Stimulated activated CD8-positive, alpha-beta memory T cell treated with anti-CD3 and anti-CD28 coated beads, Interleukin-7, amount 100 ng/mL, for 4 hours (primary cell): ENCODE measurements around the gene TMEM198.

Source experiments
- DNase-seq, 2 donors: peaks; one replicate each; pipeline ENCODE4 v3.0.0-alpha.2; 2020; ENCODE audit warnings: low read depth in 2 of 2

The TMEM198 gene, protein sequence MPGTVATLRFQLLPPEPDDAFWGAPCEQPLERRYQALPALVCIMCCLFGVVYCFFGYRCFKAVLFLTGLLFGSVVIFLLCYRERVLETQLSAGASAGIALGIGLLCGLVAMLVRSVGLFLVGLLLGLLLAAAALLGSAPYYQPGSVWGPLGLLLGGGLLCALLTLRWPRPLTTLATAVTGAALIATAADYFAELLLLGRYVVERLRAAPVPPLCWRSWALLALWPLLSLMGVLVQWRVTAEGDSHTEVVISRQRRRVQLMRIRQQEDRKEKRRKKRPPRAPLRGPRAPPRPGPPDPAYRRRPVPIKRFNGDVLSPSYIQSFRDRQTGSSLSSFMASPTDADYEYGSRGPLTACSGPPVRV

DNA sequence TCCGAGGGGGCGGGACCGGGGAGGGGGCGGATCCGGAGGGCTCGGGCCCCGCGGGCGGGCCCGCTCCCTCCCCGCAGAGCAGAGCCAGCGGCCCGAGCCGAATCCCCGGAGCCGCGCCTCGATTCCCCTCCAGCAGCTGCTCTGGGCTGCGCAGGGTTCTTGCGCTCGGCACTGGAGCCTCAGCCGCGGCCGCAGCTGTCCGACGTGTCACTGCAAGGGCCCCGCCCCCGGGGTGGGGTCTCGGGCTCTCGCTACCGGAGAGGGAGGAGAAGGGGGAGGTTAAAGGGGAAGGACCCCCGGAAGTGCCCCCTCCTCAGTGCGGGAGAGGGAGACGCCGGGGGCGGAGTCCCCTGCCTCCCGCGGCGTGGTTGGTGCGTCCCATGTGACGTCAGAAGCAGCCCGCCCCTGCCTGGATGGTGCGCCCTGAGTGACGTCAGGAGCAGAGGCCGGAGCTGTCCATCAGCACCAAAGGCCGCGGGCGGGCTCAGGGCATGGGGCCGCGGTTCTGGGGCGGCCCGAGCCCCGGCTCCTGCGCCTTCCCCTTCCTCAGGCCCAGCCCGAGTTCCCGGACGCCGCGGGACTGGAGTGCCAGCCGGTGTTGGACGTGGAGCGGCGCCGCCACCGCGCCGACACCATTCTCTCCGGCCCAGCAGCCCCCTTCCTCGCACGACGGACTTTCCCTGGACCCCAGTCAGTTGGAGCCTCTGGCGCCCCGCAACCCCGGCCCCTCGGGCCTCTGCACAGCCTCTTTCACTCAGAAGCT is at the start of gene TMEM198, which contains the start of gene CHPF:
Gene TMEM198, plus strand, starts transcription at position 433 of the 763 bp plus-strand sequence. CDS start 700 bp downstream, outside the sequence.
Gene CHPF, minus strand, starts transcription at position 214 of the 763 bp plus-strand sequence. CDS start 271 bp downstream, outside the sequence.
- DNase-seq: peak; percentile 85 to 87

DNA sequence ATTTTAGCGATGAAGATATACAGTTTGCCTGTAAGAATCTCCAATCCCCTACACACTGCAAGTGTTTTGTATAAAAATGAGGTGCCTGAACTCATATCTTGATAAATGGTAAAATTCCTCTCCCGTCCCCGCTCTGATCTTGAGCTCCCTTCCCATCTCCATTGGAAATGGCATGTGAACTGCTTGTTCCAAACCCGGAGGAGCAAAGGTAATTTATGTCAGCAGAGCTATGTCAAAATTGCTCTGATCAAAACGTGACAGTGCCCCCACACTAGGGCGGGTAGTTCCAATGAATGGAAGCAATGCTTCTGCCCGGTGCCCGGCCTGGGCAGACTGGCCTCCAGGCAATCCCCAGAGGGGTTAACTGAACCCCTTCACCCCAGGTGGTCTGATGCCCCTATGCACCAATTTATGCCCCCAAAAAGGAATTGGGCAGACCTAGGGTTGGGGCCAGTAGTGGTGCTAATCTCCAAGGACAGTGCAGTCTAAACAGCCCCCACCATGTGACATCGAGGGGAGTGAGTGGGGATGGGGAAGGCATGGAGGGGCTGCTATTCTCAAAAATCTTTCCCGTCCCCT is 48.8 kb upstream of the TMEM198 start:
- no peak for DNase-seq

DNA sequence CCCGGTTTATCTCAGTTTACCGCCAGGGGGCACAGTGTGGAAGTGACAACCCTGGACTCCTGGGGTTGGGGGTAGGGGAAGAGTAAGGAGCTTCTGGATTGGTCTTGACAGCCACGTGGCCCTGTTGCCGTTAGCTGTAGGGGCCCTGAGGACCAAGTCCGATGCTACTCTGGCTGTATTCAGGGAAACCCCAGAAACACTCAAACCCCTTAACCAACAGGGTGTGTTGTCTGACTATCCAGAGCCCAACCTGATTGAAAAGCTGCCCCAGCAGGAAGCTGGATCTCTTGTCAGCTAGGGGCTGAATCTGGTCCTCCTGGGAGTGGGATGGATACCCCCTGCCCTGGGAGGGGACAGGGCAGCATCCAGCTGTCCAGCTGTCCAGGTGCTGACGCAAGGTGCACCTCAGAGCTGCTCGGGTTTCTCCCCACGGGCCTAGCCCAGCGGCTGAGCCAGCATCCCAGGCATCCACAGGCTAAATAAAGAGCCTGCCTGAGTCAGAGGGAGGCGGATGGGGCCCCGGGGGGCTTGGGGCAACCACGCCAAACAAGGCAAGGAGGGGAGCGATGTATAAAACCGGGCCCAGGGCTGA is 48.2 kb upstream of the TMEM198 start:
- DNase-seq: peak in 1 of 2 donors; percentile 16

DNA sequence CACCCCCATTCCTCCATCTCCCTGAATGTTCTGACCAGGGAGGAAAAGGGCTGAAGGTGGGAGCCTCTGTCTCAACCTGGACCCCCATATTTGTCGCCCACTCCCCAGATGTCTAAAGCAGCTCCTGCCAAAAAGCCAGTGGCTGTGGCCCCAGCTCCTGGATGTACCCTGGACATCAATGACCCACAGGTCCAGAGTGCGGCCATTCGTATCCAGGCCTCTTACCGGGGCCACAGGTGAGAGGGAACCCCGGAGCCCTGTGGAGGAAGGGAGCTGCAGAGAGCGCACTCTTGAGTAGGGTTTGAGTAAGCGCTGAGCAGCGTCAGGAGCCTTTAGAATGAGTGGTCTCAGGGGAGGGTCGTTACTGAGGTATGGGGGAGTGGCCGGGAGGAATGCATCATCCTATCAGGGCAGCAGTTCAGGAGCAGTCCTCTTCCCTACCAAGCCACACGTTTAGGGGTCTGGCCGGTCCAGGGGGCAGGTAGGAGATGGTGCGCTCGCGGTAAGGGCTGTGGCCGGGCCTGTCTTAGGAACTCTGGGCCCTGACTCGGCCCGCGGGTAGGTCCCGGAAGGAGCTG is 47.5 kb upstream of the TMEM198 start:
- no peak for DNase-seq

DNA sequence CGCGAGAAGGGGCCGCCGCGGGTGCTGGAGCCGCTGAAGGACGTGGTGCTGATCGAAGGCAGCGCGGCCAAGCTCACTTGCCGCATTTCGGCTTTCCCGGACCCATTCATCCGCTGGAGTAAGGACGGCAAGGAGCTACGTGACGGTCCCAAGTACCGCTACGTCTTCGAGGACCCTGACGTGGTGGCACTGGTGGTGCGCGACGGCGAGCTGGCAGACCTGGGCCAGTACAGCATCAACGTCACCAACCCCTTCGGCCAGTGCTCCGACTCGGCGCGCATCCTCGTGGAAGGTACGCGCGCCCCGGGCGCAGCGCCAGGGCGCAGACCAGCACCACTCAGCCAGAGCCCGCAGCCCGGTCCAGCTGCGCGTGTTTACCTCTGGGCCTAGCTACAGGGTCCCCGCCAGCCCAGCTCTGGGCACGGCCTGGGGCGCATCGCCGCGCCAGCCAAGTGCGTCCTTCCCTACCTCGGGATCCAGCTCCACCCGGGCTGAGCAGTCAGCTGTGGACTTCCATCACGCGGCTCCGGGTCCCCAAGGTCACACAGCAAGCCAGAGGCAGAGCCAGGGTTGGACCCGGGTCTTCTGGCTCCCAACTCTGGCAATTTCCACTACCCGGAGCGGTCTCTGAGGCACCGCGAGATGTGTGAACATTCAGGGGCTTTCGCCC is 46.9 kb upstream of the TMEM198 start:
- no peak for DNase-seq

DNA sequence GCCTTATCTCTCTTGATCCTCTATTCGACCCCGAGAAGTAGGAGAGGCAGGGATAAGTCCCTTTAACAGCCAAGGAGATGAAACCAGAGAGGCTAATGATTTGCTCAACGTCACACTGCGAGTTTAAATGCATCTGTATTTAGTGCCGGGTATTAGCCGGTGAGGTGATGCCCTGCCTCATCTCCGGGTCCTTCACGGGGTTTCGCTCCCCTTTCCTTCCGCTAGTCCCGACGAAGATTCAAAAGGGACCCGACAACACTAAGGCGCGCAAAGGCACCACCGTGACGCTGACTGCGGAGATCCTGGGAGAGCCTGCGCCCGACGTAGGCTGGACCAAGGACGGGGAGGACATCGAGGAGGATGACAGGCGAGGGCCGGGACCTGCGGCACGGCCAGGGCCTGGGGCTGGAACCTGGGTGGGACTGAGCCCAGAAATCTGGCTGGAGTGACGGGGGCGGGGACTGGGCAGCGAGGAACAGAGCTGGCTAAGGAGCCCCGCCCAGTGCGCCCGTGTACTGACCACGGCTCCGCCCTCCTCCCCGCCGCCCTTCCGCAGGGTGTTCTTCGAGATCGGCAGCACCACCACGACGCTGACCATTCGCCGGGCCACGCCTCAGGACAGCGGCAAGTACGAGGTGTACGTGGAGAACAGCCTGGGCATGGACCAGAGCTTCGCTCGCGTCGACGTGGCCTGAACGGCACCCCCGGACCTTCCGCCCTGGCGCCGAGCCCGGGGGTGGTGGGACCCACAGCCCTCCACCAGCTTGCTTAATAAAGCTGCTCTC is 46.1 kb upstream of the TMEM198 start:
- peak in 1 of 2 donors; percentile 25 for DNase-seq

DNA sequence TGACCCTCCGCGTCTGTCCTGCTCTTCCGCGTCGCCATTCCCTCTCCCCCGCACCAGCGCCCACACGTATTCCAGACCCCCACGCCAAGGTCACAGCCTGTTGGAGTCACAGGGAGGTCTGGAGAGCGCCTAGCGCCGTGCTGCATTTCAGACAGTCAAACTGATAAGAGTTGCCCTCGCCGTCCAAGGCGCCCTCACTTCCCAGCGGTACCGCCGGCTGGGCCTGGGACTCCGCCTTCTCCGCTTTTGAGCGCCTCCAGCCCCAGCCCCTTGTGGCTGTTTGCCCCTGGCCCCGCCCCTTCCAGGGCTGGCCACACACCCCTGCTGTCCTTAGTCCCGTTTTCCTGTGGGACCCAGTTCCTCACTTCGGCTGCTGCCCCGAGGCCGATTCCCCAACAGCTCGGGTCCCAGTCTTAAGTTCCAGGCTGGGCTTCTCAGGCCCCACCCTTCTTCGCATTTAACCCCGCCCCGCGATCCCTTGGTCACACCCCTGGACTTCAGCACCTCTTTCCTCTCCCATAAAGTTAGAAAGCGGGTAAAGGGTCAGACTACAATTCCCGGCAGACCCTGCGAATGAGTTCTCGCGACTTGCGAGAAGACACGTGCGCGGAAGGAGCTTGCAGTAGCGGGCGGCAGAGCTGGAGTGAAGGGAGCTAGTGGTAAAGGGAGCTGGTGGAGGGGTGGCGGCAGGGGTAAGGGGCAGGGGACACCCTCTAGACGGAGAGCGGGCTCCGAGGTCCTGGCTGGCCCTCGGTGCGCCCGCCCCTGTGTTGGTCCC is 45.4 kb upstream of the TMEM198 start, which contains the start of gene GMPPA:
Gene GMPPA, plus strand, starts transcription at position 612 of the 778 bp plus-strand sequence. CDS start 1,085 bp downstream, outside the sequence.
- DNase-seq: peak; percentile 85 to 89

DNA sequence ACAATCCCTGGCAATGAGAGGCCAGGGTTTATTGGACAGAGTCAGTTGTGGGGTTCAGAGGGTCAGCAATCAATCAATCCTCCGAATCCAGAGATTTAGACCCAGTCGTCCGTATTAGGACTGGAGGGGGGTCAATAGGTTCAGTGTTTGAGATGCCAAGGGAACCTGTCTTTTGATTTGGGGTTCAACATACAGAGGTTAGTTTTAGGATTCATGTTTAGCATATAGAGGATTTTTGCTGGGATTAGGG is 44.8 kb upstream of the TMEM198 start:
- no peak for DNase-seq

DNA sequence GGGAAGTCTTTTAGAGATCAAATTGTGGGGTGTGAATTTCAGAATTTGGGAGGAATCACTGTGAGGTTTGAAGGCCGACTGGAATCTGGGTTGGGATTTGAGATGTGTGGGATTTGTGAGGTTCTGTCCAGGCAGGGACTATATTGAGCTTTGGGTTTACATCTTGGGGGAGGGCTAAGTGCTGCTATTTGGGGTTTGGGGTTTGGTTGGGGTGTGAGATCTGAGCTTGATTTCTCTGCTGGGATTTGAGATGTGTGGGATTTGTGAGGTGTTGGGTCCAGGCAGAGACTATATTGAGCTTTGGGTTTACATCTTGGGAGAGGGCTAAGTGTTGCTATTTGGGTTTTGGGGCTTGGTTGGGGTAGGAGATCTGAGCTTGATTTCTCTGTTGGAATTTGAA is 44.3 kb upstream of the TMEM198 start:
- no peak for DNase-seq

DNA sequence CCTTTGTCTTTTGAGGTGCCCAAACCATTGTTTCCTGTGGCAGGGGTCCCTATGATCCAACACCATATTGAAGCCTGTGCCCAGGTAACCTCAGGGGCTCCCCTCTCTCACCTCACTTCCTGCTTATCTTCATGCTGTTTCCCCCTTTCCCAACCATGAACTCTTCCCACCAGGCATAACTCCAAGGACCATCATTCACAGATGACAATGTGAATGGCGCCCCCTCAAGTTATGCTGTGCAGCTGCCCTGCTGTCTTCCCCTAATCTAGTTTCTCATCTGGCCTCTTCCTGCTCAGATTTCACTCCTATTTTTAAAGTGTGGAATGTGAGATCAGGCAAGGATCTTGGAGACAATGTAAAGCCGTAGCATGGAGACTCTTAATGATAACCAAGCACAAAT is 43.7 kb upstream of the TMEM198 start:
- no peak for DNase-seq

DNA sequence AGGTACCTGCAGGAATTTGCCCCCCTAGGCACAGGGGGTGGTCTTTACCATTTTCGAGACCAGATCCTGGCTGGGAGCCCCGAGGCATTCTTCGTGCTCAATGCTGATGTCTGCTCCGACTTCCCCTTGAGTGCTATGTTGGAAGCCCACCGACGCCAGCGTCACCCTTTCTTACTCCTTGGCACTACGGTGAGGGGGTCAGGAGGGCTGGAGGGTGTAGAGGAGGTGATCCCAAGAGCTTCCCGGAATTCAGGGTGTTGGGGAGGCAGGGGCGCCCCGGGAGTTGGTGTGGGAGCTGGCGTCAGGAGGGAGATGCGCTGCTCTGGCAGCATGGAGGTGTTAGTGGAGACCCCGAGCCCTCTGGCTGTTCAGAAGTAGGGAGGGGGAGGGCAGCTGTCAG is 42.0 kb upstream of the TMEM198 start:
- DNase-seq: no peak

DNA sequence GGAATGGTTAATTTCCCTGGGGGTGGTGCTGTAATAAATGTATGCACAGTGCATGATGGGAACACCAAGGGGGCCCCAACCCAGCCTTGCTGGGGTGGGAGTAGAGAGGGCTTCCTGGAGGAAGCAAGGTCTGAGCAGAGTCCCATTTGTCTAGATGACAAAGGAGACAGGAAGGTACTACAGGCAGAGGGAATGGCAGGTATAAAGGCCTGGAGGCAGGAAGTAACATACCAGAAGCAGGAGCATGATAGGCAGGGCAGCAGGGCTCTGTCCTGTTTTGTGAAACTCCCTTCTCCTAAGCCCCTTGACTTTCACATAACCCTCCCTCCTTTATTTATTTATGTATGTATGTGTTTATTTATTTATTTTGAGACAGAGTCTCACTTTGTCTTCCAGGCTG is 41.2 kb upstream of the TMEM198 start:
- no peak for DNase-seq

DNA sequence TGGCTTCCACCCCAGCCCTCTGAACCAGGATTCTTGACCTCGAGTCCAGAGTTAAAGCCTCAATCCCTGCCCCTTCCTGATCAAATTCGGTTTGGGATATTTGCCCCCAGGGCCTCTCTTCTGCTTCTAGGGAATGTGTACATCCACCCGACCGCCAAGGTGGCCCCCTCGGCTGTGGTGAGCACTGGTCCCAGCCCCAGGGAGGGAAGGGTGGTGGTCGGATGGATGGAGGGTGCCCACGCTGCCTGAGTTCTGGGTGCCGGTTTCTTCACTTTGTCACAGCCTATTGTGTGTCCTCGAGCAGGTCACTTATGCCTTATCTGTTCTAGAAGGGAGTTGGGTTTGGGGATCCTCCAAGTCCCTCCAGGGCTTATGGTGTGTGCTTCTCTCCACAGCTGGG is 38.2 kb upstream of the TMEM198 start:
- DNase-seq: no peak

DNA sequence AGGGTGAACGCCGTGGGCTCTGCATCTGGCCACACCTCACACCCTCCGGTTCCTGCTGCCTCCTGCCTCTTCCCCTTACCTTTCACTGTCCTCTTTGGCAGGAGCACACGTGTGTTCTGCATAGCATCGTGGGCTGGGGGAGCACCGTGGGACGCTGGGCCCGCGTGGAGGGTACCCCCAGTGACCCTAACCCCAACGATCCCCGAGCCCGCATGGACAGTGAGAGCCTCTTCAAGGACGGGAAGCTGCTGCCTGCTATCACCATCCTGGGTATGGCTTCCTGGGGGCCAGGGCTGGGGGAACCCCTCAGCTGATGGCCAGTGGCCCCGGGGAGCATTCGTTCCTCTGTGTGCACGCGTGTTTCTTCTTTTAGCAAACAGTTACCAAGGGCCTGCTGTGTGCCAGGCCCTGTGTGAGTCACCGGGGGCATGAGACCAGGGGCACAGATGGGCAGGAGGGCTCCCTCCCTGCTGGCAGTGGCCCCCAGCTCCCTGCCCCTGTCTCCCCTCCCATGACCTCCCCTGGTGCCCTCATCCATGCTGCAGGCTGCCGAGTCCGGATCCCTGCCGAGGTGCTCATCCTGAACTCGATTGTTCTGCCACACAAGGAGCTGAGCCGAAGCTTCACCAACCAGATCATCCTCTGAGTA is 37.6 kb upstream of the TMEM198 start:
- no peak for DNase-seq

DNA sequence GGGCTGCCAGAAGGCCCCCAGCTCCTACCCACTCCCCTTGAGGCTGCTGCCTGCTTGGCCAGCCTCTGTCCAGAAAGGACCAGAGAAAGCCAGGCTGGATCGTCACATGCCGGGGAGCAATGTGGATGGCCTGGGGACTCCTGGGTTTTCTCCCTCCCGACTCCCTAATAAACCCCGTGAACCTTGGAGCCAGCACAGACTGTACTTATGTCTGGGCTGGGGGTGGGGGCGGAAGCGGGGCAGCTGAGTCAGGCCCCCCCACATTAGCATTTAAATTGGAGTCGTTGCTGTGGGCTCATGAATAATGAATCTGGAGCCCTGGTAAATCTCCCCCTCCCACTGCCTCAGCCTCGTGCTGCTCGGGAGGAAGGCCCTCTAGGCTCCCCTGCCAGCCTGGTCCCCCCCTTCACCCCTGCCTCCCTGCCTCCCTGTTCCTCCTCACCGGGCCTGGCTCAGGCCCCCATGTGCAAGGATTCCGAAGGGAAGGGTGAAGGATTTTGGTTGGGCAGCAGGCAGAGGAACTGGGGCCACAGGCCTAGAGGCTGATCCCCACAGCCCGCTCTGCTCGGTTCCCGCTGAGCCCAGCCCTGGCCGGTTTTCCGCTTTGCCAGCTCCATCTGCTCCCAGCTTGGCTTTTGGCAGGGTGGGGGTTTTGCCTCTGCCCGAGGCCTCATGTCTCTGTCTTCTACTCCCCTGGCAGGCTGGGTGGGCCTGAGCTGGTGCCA is 36.9 kb upstream of the TMEM198 start:
- DNase-seq: no peak

DNA sequence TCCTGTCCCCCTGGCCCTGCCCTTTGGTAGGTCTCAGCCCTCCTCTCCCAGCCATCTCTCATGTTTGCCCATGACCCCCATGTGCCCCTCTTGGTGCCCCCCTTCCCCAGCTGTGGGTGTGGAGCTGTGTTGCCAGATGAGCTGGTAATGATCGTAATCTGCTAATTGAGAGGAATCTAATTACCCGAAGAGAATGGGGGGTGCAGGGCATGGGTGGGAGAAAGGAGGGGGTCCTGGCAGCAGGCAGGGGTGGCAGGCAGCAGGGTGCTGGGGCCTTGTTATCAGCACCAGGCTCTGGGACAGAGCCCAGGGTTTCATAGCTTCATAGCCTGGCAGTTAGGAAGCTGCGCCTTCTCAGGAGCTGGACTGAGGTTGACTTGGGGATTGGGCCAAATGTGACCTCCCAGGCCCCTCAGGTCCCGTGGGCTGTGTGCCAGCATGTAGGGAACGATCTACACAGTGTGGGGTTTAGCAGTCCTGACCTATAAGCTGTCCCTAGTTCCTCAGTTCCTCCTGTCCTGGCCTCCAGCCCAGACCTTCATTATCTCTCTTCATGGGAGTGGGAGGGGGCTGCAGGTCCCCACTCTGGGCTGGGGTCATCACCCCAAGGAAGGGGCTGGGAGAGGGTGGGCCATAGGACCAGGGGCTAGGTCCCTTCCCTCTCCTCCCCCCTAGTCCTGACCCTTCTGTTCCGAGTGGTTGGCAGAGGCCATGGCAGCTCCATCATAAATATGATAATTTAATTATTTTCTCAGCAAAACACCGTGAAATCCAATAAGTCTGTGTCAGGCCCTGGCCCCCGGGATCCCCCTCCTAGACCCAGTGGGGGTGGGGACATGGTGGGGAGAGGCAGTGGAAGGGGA is 36.0 kb upstream of the TMEM198 start:
- no peak for DNase-seq

DNA sequence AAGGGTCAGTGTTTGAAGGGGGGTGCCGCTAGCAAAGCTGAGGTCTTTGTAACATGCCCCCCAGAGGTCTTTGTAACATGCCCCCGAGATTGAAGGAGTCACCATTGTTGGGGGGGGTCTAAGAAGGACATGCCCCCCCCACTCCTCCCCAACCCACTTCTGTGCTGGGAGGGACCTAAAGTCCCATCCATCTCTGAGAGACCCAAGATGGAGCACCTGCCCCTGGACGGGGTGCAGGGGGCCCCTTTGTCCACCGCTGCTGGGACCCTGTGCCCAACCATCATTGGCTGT is 35.4 kb upstream of the TMEM198 start:
- DNase-seq: no peak
